ENCODE measurements around the gene TINCR.
"Not testable (repeated sequence)": the region's sequence is repeated elsewhere in the genome, so short reads cannot be mapped to it uniquely, and the experiment has no call there.

The TINCR gene

DNA sequence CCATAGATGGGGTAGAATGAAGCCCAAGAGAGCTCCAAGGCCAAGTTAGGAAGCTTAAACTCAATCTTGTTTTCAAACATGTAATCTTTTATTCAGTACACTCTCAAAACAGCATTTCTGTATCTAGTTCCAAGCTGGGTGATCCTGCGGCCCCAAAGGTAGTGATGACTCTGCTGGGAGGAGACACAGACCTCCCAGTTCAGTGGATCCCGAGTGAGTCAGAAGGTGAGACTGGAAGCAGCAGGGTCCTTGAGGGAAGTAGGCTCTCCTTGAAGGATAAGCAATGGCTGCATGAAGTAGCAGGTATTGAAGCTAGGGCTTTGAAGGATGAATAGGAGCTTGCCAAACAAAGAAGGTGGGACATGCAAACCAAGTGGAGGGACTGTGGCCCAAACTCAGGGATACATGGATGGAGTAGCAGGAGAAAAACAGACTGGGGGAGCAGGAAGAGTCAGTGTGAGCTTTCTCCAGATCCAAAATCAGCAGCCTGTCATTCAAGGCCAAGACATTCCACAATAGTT is 9.6 kb downstream of the TINCR start:
- DNase-seq = no peak

DNA sequence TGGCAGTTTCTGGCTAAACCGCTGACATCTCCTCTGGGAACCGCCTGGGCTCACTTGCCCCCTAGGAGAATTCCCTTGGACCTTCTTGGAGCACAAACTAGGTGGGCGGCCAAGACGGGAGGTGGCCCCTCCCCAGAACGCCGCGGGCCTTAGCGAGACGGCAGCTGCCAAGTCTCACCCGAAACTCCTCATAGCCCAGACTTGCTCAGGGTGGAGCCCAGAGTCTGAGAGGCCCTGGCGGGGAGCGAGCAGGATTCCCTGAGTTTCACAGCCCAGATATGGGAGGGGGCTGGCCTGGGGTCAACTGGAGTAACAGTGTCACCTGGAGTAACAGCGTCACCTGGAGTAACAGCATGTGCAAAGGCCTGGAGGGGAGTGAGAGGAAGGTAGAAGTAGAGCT is 10.1 kb downstream of the TINCR start:
- no peak for DNase-seq

DNA sequence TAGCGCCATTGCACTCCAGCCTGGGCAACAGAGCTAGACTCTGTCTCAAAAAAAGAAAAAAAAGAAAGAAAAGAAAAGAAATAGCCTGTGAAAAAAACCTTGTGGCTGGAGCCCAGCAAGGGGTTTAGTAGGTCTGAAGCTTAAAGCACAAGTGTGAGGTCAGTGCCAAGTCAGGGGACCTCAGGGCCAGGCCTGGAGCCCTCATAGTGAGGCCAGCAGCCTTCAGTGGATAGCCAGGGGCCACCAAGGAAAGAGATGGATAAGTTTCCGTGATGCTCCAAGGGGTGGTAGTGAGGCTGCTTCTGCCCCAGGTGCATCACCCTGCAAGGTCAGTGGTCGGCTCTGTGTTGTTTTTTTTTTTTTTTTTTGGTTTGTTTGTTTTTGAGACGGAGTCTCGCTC is 12.9 kb downstream of the TINCR start:
- no peak for DNase-seq

DNA sequence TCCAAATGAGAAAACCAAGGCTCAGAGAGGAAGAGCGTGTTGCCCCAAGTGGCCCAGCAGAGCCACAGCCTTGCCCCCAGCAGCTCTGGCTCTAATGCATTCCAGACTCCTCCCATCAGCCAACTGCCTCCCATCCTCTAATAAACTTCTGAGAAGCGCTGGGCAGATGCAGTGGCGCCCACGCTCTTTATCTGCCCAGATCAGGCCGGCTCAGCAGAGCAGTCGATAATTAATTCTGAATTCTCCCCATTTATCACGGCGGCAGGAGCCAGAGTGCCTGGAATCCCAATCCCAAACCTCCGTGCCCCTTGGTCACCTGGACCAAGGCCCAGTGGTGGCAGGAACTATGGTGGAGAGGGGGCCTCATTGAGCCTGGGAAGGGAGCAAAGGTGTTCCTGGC is 13.9 kb downstream of the TINCR start:
- no peak for DNase-seq

DNA sequence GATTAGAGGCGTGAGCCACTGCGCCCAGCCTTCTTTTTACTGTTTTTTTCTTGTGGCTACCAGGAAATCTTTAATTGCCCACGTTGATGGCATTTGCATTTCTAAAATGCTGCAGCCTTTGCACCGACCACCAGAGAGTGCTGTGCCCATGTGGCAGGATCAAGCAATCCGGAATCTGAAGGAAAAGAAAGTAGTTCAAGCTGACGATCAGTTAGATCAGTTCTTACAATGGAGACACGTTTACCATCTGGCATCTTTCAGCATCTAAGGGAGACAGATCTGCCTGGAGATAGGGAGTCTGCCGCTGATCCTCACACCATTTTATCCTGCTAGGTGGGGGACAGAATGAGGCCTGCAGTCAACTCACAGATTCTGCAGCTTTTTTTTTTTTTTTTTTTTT is 19.9 kb downstream of the TINCR start:
- peak; percentile 67 for DNase-seq

DNA sequence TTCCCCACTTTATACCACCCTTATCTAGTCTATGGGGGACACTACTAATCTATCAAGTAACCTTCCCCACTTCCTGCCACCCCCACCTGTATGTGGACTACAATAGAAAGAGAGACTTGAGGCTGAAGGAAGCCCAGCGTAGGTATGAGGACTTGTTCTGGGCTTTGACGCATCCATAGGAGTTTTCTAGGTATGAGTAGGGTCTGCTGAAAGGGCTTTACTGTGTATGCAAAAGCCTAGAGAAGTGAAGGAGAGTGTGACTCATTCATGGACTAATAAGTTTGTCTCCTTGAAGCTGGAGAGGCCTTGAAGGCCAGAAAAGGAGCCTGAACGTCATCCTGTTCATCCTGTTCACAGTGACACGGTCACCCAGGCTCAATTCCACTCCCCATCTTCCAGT is 21.8 kb downstream of the TINCR start:
- no peak for DNase-seq

DNA sequence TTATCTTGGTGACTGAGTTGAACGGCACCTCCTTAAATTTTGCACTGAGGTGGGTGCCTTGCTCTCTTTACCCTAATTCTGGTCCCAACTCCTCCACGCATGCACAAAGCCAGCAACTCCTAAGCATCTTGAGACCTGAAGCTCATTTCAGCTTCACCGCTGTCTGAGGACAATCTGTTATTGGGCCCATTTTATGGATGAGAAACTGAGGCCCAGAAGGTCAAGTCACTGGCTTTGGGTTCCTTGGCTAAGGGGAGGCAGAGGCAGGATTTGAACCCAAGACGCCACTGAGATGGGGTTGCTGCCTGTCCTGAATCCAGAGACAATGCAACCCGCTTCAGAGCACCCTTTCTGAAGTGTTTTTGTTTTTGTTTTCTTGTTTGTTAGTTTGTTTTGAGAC is 22.7 kb downstream of the TINCR start:
- DNase-seq = no peak

DNA sequence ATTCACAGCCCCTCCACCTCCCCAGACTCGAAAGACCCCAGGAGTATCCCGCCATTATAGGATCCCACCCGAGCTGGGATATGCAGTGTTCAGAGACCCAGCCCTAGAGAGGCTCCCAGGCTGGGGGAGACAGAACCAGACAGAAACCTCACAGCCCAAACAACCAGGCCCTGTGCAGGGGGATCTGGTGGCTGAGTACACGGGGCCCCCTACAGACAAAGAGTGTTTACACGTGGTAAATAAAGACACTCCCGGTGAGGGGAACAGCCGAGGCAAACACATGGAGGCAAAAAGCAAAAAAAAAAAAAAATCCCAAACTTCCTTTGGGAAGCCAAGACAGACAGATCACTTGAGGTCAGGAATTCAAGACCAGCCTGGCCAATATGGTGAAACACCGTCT is 25.1 kb downstream of the TINCR start:
- DNase-seq = no peak

DNA sequence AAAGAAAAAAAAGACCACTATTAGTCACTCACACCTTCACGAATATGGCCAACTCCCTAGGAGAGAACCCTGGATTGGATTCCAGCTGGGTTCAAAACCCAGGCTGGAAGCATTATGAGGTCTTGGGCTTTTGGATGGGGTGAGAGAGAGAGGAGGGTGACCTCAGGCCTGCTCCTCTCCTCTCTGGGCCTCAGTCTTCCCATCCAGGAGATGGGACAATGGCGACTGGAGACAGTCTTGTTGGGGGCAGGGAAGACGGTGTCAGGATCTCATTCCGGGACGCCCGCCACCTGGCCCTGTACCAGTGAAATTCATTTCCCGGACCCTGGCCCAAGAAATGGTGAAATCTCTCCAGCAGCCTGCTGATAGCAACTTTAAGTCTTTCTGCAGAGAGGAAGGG is 26.3 kb downstream of the TINCR start:
- DNase-seq = no peak

DNA sequence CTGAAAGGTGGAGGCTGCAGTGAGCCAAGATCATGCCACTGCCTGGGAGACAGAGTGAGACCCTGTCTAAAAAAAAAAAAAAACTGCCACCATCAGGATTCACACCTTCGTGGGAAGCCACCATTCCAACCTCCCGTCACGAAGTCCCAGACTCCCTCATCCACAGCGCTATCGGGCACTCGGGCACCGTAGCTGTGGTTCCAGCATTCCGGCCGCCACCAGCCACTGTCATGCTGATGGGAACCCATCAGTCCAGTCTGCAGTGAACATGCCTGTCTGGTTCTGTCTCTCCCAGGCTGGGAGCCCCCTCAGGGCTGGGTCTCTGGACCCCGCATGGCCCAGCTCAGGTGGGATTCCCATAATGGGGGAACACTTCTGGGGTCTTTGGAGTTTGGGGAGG is 27.5 kb downstream of the TINCR start:
- DNase-seq = no peak

DNA sequence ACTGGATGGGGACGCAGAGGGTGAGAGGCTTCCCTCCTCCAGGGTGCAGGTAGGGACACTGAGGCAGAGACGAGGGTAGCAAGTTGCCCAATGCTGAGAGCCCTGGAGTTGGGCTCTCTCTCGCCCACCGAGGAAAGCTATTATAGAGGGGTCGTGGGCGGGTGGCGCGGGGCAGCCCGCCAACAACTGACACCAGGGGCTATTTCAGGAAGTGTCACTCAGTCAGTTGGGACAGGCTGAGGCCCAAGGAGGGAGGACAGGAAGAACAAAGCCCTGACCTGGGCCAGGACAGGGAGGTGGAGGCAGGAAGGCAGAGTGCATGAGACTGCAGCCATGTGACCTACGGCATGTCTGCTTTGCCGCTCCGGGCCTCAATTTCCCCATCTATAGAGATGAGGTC is 29.9 kb downstream of the TINCR start:
- no peak for DNase-seq

DNA sequence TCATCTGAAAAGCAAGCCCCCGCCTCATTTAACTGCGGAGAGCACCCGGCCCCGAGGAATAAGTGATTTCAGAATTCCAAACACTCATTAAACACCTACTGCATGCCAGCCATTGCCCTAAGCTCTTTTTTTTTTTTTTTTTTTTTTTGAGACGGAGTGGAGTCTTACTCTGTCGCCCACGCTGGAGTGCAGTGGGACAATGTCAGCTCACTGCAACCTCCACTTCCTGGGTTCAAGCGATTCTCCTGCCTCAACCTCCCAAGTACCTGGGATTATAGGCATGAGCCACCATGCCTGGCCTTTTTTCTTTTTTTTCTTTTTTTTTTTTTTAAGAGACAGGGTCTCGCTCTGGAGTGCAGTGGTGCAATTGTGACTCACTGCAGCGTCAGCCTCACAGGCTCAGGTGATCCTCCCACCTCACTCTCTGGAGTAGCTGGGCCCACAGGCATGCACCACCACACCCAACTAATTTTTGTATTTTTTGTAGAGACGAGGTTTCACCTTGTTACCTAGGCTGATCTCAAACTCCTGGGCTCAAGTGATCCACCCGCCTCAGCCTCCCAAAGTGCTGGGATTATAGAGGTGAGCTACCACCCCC is 30.7 kb downstream of the TINCR start:
- DNase-seq = not testable (repeated sequence)

DNA sequence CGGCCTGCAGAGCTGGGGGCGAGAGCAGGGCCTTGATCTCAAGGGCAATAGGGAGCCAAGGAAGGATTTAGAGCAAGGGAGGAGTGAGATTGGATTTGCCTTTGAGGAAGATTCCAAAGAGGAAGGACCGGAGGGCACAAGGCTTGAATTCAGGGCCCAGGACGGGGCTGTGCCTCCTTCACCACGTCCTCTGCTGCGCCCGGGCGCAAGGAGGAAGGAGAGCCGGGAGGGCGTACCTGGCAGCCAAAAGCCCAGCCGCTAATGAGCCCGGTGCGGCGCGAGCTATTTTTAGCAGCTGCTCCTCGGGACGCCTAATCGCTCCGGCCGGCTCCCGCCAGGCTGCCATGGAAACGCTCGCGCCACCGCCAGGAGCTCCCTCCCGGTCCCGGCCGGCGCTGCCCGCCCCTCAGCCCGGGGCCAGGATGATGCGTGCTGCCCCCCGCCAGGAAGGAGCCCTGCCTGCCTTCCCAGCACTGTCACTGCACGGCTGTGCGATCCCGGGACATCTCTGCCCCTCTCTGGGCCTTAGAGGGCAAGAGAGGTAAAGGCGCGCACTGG is 31.3 kb downstream of the TINCR start:
- DNase-seq = no peak

DNA sequence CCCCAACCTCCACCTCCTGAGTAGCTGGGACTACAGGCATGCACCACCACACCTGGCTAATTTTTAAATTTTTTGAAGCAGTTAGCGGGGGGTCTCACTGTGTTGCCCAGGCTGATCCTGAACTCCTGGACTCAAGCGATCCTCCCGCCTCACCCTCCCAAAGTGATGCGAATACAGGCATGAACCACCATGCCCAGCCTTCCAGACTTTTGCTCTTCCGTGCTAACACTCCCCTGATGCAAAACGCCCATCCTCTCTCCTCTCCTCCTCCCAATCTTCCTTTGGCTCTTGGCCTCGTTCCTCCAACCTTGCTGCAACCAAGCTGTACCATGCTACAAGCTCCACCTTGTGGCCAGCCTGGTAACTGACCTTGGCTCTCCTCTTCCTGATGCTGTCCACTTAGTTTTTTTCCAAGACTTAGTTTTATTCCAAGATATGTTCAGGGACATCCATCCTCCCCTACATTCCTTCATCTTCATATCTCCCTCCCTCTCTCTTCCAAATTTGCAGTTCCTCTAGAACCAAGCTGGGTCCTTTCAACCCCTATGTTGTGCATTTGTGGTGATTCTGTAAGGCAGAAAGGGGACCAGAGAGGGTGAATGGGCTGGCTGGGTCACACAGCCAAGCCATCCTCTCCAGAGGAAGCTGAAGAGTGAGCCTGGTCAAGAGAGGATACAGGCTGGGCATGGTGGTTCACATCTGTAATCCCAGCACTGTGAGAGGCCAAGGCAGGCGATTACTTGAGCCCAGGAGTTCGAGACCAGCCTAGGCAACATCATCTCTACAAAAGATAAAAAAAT is 32.8 kb downstream of the TINCR start:
- DNase-seq = peak; percentile 21

DNA sequence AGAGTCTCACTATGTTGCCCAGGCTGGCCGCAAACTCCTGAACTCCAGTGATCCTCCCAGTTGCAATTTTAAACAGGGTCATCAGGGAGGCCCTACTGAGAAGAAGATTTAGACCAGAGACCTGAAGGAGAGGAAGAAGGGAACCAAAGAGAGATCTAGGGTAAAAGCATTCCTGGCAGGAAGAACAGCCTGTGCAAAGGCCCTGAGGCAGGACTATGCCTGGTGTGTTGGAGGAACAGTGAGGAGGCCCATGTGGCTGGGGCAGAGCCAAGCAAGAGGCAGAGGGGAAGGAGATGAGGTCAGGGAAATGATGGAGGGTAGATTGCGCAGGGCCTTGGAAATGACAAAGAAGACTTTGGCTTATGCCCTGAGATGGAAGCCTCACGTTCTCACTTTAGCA is 34.5 kb downstream of the TINCR start:
- no peak for DNase-seq

DNA sequence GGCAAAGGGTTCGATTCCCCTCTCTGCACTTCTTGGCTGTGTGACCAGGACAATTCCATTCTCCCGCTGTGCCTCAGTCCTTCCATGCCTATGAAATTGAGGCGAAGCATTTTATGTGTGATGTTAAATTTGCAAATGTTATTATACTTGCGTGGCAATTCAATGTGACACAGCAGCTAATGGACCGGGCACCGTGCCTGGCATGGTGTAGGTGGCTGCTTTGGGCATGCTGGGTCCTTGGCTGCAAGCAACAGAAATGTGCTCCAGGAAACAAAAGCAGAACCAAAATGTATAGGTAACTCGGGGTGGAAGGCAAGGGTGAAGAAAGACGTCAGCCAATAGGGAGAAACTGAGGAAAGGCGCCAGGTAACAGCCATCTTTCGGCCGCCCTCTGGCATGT is 37.1 kb downstream of the TINCR start:
- DNase-seq = no peak

DNA sequence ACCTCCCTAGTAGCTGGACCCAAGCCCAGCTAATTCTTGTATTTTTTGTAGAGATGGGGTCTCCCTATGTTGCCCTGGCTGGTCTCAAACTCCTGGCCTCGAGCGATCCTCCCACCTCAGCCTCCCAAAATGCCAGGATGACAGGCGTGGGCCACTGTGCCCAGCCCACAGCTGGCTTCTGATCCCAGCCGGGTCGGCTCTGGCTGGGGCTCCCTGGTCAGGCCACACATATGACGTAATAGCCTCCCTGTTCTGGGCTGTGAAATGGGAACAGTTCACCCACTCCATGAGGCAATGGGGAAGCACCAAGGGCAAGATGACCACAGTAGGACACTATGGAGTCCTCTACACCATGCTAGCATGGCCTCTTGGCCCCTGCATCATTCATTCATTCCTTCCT is 41.1 kb downstream of the TINCR start:
- no peak for DNase-seq

DNA sequence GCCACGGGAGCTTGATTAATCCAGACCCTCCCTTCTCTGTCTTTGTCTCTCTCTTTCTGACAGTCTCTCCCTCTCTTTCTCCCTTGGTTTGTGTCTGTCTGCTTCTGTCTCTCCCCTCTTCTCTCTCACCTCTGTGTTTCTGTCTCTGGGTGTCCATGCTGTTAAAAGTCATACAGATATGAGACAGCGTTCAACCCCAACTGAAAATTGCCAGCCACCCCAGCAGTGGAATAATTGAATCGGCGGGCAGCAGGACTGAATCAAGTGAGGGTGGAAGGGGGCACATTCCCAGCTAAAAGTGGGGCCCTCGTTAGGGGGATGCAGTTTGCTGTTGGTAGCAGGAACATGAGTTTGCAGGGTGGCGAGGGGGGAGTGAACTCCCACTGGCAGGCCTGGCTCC is 43.7 kb downstream of the TINCR start:
- no peak for DNase-seq

DNA sequence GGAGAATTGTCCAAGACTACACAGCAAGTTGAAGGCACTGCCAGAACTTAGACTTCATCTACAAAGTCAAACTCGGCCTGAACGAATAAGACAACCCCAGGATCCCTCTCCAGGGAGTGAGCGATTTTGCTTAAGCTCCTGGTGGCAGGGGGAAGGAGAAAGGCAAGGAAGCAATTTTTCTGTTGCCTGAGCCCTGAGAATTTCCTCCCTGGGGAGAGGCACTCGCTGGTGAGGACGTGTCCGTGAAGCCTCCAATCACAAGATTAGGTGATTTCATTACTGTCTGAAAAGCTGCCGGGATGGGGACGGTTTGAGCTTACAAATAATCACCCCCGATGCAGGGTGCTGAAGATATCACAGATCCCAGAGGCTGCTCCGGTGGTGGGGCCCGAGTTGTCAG is 45.6 kb downstream of the TINCR start:
- no peak for DNase-seq

DNA sequence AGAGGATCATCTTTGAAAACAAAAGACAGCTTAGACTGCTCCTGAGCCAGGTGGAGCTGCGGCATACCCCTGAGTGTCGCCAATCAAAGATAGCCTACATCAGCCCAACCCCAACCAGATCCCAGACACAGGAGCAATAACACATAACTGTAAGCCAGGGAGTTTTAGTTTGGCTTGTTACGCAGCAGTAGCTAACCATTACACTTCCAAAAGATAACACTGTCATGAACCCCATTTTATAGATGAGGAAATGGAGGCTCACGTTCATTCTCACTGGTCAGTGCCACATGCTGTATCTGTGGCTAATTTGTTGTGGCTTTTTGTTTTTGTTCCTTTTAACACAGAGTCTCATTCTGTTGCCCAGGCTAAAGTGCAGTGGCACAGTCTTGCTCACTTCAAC is 47.3 kb downstream of the TINCR start:
- no peak for DNase-seq

DNA sequence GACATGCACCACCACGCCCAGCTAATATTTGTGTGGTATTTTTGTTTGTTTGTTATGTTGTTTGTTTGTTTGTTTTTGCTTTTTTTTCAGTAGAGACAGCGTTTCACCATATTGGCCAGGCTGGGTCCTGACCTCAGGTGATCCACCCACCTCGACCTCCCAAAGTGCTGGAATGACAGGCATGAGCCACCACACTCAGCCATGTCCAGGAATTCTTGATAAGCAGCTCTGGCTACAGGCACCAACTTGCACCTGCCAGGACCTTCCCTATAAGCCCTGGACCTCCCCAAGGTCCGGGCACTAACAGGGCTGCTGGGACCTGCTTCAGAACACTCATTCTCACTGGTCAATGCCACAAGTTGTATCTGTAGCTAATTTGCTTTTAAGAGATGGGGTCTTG is 48.7 kb downstream of the TINCR start:
- DNase-seq = no peak

DNA sequence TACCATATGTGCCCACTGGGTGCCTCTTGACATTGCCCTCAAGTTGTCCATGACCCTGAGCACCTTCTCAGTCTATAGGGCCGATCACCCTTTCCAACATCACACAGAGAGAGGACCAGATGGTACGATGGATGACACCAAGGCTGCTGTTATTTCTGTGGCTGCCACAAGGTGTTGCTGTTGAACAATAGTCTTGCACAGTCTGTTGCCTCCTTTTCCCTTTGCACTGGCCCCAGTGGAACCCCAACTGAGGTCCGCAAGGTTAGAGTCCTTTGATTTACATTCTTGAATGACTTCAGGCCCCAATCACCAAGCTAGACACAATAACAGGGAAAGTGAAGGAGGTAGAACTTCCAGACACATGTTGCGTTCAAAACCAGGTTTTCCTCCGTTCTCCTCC is 52.0 kb downstream of the TINCR start:
- no peak for DNase-seq

DNA sequence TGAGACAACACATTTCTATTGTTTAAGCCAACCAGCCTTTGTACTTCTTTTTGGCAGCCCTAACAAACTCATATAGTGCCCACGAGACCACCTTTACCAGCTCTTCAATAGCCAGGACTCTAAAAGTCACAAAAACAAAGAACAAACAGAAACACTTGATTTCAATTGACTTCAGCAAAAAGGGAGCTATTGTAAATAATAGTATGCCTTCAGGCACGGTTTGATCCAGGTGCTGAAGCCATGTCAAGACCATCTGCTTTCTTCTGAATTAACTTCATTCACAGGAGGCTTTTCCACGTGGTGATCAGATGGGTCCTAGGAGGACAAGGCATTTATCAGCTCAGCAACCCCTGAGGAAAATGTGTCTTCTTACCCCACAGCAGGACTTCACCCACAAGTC is 53.8 kb downstream of the TINCR start:
- DNase-seq = no peak

DNA sequence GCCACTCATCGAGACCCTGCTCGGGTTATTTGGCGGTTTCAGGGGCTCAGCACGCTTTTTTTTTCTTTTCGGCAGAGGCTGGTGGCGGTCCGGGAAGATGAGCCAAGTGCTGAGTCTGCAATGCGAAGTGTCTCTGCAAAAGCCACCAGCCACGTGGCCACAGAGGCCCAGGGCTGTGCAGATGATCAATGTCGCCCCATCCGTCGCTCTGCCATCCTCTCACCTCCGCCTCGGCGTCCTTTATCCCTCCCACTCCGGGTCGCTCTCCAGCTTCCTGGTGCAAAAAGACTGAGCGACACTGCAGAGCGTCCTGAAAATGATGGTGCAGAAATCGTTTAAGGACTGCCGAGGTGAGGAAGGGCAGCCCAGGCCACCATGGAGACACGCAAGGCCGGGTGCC is 55.0 kb downstream of the TINCR start:
- no peak for DNase-seq

All from hematopoietic multipotent progenitor cell treated with erythropoietin and hydrocortisone succinate and interleukin-3 and kit ligand, for 8 days (in vitro differentiated cells).